ENCODE measurements around the gene SLC10A7.

DNA sequence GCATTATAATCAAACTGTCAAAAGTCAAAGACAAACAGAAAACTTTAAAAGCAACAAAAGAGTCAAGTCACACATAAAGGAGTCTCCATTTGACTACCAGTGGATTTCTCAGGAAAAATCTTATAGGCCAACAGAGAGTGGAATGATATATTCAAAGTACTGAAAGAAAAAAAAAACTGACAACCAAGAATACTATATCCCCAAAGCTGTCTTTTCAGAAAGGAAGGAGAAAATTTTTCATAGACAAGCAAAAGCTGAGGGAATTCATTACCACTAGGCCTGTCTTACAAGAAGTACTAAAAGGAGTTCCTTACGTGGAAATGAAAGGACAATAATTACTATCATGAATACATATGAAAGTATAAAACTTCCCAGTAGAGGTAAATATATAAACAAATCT lies 39.0 kb downstream of the SLC10A7 start:
- TF ChIP-seq, protein P1, sequence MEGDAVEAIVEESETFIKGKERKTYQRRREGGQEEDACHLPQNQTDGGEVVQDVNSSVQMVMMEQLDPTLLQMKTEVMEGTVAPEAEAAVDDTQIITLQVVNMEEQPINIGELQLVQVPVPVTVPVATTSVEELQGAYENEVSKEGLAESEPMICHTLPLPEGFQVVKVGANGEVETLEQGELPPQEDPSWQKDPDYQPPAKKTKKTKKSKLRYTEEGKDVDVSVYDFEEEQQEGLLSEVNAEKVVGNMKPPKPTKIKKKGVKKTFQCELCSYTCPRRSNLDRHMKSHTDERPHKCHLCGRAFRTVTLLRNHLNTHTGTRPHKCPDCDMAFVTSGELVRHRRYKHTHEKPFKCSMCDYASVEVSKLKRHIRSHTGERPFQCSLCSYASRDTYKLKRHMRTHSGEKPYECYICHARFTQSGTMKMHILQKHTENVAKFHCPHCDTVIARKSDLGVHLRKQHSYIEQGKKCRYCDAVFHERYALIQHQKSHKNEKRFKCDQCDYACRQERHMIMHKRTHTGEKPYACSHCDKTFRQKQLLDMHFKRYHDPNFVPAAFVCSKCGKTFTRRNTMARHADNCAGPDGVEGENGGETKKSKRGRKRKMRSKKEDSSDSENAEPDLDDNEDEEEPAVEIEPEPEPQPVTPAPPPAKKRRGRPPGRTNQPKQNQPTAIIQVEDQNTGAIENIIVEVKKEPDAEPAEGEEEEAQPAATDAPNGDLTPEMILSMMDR (IDR thresholded peaks at IDR 0.05; ENCODE audit: low read depth, low read length) = no peak
- no peak for TF ChIP-seq EZH2phosphoT487 (IDR thresholded peaks at IDR 0.05; ENCODE audit: low read depth)
